ENCODE measurements around the gene CYSLTR2.

Gene CYSLTR2

GRCh38 chr13:48738311-48738710 is 84.6 kb downstream of the CYSLTR2 start:
- DNase-seq (ENCODE audit: low read depth in 2 of 2, low spot score in 1 of 2), result no peak

- DNase-seq (ENCODE audit: low read depth in 2 of 2, low spot score in 1 of 2), result no peak
Measured at GRCh38 chr13:48739386-48739964, 85.7 kb downstream of the CYSLTR2 start.

GRCh38 chr13:48741377-48741776 is 87.6 kb downstream of the CYSLTR2 start:
- no peak for DNase-seq (ENCODE audit: low read depth in 2 of 2, low spot score in 1 of 2)

- DNase-seq (ENCODE audit: low read depth in 2 of 2, low spot score in 1 of 2), result no peak
Measured at GRCh38 chr13:48746821-48747220, 93.1 kb downstream of the CYSLTR2 start.

- no peak for DNase-seq (ENCODE audit: low read depth in 2 of 2, low spot score in 1 of 2)
Measured at GRCh38 chr13:48748681-48749080, 95.0 kb downstream of the CYSLTR2 start.

- no peak for DNase-seq (ENCODE audit: low read depth in 2 of 2, low spot score in 1 of 2)
Measured at GRCh38 chr13:48749144-48749543, 95.4 kb downstream of the CYSLTR2 start.

GRCh38 chr13:48749699-48750473 is 96.2 kb downstream of the CYSLTR2 start:
- DNase-seq (ENCODE audit: low read depth in 2 of 2, low spot score in 1 of 2), result peak; percentile 20 to 35

GRCh38 chr13:48750588-48751383 is 97.1 kb downstream of the CYSLTR2 start:
- no peak for DNase-seq (ENCODE audit: low read depth in 2 of 2, low spot score in 1 of 2)

GRCh38 chr13:48760626-48761025 is 106.9 kb downstream of the CYSLTR2 start:
- DNase-seq (ENCODE audit: low read depth in 2 of 2, low spot score in 1 of 2), result no peak
